ENCODE data around the gene OR10P1. TPM values are rescaled to one million over a fixed set of nuclear protein-coding genes. Genes with fewer than 3 reads are reported as not detected.

The OR10P1 gene
- total RNA-seq, 1 donor from 2014 or later: not detected

- TF ChIP-seq CTCF (conservative IDR thresholded peaks at IDR 0.05): no peak
- no peak overlapping the region for H3K27ac Mint-ChIP-seq
Observed at GRCh38 chr12:55631733-55632132, 5.0 kb upstream of the OR10P1 start.

GRCh38 chr12:55633151-55633550 lies 3.5 kb upstream of the OR10P1 start:
- H3K4me1 Mint-ChIP-seq (ENCODE audit: unreplicated experiment): no peaks in the 10 kb centered on the region
- H3K27me3 Mint-ChIP-seq: peaks cover 44% of the 10 kb centered on the region
- no peaks in the 10 kb centered on the region for H3K36me3 Mint-ChIP-seq
- no peak overlapping the region for H3K4me3 Mint-ChIP-seq
- TF ChIP-seq CTCF (conservative IDR thresholded peaks at IDR 0.05): no peak
- DNase-seq (ENCODE audit: extremely low spot score, unreplicated experiment): no peak
- no peaks in the 10 kb centered on the region for H3K9me3 Mint-ChIP-seq
- no peak overlapping the region for H3K27ac Mint-ChIP-seq

More at GRCh38 chr12:55631733-55632132, 5.0 kb upstream of the OR10P1 start:
- Mint-ChIP-seq H3K27me3 (peaks cover 37% of the 10 kb centered on the region), H3K36me3 (no peaks in the 10 kb centered on the region), H3K4me1 (ENCODE audit: unreplicated experiment) (no peaks in the 10 kb centered on the region), H3K9me3 (no peaks in the 10 kb centered on the region), H3K4me3 (no peak overlapping the region)
- no peak for DNase-seq (ENCODE audit: extremely low spot score, unreplicated experiment)

- Mint-ChIP-seq H3K27me3 (peaks cover 30% of the 10 kb centered on the region), H3K36me3 (no peaks in the 10 kb centered on the region), H3K4me3 (no peak overlapping the region), H3K4me1 (ENCODE audit: unreplicated experiment) (no peaks in the 10 kb centered on the region), H3K9me3 (no peaks in the 10 kb centered on the region), H3K27ac (no peak overlapping the region)
- no peak for DNase-seq (ENCODE audit: extremely low spot score, unreplicated experiment)
- no peak for TF ChIP-seq CTCF (conservative IDR thresholded peaks at IDR 0.05)
Observed at GRCh38 chr12:55636116-55636655, 506 bp upstream of the OR10P1 start.

GRCh38 chr12:55637467-55637866 lies 775 bp downstream of the OR10P1 start:
- TF ChIP-seq CTCF (conservative IDR thresholded peaks at IDR 0.05): no peak
- Mint-ChIP-seq H3K4me3 (no peak overlapping the region), H3K27ac (no peak overlapping the region), H3K27me3 (peaks cover 33% of the 10 kb centered on the region), H3K9me3 (no peaks in the 10 kb centered on the region), H3K36me3 (no peaks in the 10 kb centered on the region), H3K4me1 (ENCODE audit: unreplicated experiment) (no peaks in the 10 kb centered on the region)
- no peak for DNase-seq (ENCODE audit: extremely low spot score, unreplicated experiment)

- peaks cover 31% of the 10 kb centered on the region for H3K27me3 Mint-ChIP-seq
- TF ChIP-seq CTCF (conservative IDR thresholded peaks at IDR 0.05): no peak
- H3K27ac Mint-ChIP-seq: no peak overlapping the region
- H3K4me3 Mint-ChIP-seq: no peak overlapping the region
- no peaks in the 10 kb centered on the region for H3K36me3 Mint-ChIP-seq
- no peak for DNase-seq (ENCODE audit: extremely low spot score, unreplicated experiment)
- H3K4me1 Mint-ChIP-seq (ENCODE audit: unreplicated experiment): no peaks in the 10 kb centered on the region
- no peaks in the 10 kb centered on the region for H3K9me3 Mint-ChIP-seq
Observed at GRCh38 chr12:55641595-55641994, 4.9 kb downstream of the OR10P1 start.

- no peak for DNase-seq (ENCODE audit: extremely low spot score, unreplicated experiment)
- Mint-ChIP-seq H3K4me1 (ENCODE audit: unreplicated experiment) (no peaks in the 10 kb centered on the region), H3K36me3 (no peaks in the 10 kb centered on the region), H3K4me3 (no peak overlapping the region), H3K27me3 (peaks cover 27% of the 10 kb centered on the region), H3K9me3 (no peaks in the 10 kb centered on the region), H3K27ac (no peak overlapping the region)
- no peak for TF ChIP-seq CTCF (conservative IDR thresholded peaks at IDR 0.05)
Observed at GRCh38 chr12:55642267-55642666, 5.6 kb downstream of the OR10P1 start.

Data from type B pancreatic cell (in vitro differentiated cells).